Measurements from ENCODE around the gene TNNC1.
A peak's percentile ranks its signal among the peaks of the same experiment; 100 is the strongest.

The TNNC1 gene

DNA sequence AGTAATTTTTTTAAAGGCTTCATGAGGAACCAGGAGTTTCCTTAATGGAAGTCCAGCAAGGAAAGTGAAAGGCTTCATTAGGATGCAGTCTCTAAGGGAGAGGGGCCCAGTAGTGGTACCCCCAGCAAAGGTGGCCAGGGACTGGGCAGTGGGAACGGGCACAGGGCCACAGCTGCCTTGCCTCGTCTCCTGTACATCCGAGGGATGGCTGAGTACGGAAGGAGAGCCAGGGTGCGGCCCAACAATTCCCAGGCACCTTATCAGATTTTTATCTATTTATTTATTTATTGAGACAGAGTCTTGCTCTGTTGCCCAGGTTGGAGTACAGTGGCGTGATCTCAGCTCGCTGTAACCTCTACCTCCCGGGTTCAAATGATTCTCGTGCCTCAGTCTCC, 23.4 kb downstream of the TNNC1 start:
- DNase-seq (ENCODE audit: low read depth, low spot score): no peak
- no peak overlapping the region for H3K4me3 ChIP-seq (ENCODE audit: low read depth, low read length)
- in situ Hi-C loops (cut with HindIII; ENCODE audit: low sequenced_read_pairs): no loop called here
- TF ChIP-seq, protein P1, sequence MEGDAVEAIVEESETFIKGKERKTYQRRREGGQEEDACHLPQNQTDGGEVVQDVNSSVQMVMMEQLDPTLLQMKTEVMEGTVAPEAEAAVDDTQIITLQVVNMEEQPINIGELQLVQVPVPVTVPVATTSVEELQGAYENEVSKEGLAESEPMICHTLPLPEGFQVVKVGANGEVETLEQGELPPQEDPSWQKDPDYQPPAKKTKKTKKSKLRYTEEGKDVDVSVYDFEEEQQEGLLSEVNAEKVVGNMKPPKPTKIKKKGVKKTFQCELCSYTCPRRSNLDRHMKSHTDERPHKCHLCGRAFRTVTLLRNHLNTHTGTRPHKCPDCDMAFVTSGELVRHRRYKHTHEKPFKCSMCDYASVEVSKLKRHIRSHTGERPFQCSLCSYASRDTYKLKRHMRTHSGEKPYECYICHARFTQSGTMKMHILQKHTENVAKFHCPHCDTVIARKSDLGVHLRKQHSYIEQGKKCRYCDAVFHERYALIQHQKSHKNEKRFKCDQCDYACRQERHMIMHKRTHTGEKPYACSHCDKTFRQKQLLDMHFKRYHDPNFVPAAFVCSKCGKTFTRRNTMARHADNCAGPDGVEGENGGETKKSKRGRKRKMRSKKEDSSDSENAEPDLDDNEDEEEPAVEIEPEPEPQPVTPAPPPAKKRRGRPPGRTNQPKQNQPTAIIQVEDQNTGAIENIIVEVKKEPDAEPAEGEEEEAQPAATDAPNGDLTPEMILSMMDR (IDR thresholded peaks at IDR 0.05; ENCODE audit: low read depth, low read length): no peak

DNA sequence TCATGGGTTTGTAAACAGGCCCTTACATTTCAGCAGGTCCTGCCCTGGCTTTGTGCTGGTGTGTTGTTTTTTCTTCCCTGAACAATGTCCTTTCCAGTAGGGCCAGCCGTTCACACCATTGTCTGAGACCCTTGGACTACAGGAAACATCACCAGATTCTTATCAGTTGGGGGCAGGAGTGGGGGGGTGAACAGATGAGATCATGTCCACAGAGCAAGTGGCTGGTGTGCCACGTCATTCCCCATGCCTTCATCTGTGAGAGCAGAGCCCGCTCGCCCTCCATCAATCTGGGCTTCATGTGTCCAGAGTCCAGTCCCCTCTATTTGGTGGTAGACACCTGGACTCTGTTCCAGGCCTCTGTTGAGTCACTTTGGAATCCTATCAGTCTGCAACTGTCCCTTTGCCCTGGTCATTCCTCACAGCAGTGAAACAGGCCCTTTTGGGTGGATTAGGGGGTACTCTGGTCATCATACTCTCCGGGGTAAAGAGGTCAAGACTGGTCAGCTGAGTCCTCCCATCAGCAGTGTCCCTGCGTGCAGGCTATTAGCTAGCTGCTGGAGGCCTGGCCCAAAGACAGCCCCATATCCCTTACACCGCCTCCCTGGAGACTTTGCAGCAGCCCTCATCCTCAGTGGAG, 23.9 kb downstream of the TNNC1 start:
- in situ Hi-C loops (cut with HindIII; ENCODE audit: low sequenced_read_pairs): no loop called here
- H3K4me3 ChIP-seq (ENCODE audit: low read depth, low read length): no peak overlapping the region
- TF ChIP-seq, protein P1 (IDR thresholded peaks at IDR 0.05; ENCODE audit: low read depth, low read length): no peak
- DNase-seq (ENCODE audit: low read depth, low spot score): no peak

DNA sequence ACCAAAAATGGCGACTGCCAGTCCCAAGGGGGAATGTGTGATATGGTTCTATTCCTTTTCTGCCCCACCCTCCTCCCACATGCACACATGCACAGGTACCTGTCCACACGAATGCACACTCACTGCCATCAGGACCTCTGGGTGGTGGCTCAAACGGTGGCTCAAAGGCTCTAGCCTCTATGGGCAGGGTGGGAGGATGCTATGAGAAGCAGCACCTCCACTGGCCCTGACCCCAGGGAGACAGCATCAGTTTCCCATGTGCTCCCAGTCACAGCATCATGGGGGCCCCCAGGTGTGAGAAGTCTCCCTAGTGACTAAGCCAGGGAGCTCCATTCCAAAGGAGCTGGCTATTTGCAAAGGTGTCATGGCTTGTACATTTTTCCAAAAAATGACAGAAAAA, 24.8 kb downstream of the TNNC1 start:
- in situ Hi-C loops (cut with HindIII; ENCODE audit: low sequenced_read_pairs): no loop called here
- no peak for DNase-seq (ENCODE audit: low read depth, low spot score)
- H3K4me3 ChIP-seq (ENCODE audit: low read depth, low read length): no peak overlapping the region
- TF ChIP-seq, protein P1 (IDR thresholded peaks at IDR 0.05; ENCODE audit: low read depth, low read length): no peak

DNA sequence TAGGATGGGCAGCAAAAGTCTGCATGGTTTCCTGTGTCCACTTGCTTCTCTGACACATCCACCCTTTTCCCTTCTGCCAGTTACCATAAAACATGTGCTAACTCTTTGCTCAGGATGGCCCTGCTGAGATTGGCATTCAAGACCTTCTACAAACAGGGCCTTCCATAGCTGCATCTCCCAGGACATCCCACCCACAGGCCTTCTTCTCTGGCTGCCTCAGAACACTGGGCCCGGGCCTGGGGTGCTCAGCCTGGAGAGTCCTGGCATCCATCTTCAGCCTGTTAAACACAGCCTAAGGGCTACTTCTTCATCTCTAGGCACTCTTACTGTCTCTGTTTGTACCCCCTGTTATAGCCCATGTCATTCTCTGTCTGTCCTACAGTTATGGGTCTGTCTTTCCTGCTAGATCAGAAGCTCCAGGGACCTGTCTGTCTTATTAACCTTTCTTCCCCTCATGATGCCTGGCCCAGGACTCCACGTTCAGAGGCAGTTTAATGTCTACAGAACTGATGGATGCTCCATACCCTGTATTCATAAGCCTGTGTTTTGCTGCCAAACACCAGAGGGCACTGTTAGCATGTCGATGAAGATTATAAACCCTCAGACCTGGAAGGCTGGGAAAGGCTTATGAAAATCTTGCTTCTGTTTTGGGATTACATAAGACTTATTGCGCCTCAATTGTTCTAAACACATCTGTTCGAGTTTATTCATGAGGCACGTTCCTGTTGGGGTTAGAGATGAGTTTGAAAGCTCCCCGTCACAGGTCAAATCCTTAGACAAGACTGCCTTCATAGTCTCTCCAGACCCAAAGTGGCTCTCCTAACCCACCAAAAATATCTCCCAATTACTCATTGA, 25.5 kb downstream of the TNNC1 start:
- TF ChIP-seq, protein P1 (IDR thresholded peaks at IDR 0.05; ENCODE audit: low read depth, low read length): peak; percentile 83
- no peak overlapping the region for H3K4me3 ChIP-seq (ENCODE audit: low read depth, low read length)
- DNase-seq (ENCODE audit: low read depth, low spot score): peak; percentile 72
- in situ Hi-C loops (cut with HindIII; ENCODE audit: low sequenced_read_pairs): no loop called here

DNA sequence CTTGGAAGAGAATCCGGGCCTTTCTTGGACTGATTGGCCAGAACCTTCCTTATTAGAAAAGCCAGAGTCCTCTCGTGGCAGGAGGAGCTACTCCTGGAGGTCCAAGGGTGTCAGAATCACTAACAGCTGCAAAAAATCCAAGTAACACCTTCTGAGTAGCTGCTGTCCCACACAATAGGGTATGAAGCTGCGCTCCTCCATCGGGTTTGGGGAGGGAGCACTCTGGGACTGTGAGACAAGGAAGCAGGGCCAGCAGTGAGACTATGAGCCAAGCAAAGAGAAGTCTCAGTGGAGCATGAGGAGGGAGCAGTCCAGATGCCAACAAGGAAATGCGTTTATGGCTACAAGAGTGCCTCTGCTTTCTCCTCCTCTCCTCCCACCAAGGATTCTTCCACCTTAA, 30.7 kb downstream of the TNNC1 start:
- TF ChIP-seq, protein P1 (IDR thresholded peaks at IDR 0.05; ENCODE audit: low read depth, low read length): no peak
- in situ Hi-C loops (cut with HindIII; ENCODE audit: low sequenced_read_pairs): no loop called here
- no peak for DNase-seq (ENCODE audit: low read depth, low spot score)
- H3K4me3 ChIP-seq (ENCODE audit: low read depth, low read length): no peak overlapping the region

DNA sequence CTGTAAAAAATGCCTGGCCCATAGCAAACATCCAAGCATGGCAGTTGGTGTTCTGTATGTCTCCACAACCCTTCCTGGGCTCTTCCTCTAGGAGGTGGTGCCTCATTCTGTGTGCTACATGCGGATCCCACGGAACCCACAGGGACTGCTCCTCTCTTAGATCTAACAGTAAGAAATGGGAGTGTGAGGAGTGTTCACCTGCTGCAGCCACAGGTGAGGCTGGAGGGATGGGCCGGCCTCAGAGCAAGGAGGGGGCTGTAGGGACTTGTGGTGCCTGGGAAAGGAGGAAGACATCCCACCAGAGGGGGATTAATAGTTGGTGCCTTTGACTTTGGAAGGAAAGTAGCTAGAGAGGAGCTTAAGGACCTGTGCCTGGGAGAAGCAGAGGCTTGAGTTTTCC, 31.2 kb downstream of the TNNC1 start:
- H3K4me3 ChIP-seq (ENCODE audit: low read depth, low read length): no peak overlapping the region
- in situ Hi-C loops (cut with HindIII; ENCODE audit: low sequenced_read_pairs): no loop called here
- no peak for DNase-seq (ENCODE audit: low read depth, low spot score)
- TF ChIP-seq, protein P1 (IDR thresholded peaks at IDR 0.05; ENCODE audit: low read depth, low read length): no peak
